NCI-H748 (cell line): Measurements from ENCODE around the gene HTRA3.

Experiments
- DNase-seq: peaks from one replicate; lab custom pipeline; 2025; ENCODE audit not compliant: unreplicated experiment; lab: John Stamatoyannopoulos, UW

HTRA3 gene

DNA sequence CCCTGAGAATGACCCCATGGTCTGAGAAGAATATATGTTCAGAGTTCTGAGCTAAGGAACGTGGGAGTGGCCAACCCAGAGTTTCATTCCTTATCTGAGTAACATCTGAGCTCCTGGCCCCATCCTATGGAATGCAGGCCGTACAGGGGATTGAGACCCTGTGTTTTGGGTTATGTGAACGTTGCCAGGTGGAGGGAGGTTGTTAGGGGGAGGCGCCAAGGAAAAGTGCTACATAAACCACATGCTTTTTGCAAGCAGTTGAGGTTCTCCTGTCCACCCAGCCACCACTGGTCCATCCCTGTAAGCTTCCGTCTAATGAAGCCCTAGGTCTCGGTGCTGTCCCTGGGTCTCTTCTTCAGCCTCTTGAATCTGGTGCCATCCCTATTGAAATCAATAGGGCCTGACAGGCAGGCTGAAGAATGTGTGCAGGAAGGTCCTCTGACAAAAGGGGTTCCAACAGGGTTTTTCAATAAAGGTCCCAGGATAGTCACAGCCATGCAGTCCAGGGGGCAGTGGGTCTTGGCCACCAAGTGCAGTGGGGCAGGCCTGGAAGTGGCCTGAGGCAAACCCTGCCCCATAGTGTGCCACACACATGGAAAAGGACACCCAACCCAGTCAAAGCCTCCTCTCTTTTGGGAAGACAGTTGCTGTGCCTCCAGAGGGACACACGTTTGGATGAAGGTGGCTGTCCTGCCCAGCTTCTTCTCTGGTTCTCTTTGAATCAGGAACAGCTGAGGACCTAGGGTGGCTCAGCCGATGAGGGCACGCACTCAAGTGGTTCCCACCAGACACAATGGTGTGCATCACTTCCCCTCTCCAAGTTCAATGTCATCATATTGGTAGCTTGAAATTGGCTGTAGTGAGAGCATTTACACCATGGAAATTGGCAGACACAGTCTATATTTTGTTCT, 53.5 kb downstream of the HTRA3 start:
- DNase-seq = no peak

DNA sequence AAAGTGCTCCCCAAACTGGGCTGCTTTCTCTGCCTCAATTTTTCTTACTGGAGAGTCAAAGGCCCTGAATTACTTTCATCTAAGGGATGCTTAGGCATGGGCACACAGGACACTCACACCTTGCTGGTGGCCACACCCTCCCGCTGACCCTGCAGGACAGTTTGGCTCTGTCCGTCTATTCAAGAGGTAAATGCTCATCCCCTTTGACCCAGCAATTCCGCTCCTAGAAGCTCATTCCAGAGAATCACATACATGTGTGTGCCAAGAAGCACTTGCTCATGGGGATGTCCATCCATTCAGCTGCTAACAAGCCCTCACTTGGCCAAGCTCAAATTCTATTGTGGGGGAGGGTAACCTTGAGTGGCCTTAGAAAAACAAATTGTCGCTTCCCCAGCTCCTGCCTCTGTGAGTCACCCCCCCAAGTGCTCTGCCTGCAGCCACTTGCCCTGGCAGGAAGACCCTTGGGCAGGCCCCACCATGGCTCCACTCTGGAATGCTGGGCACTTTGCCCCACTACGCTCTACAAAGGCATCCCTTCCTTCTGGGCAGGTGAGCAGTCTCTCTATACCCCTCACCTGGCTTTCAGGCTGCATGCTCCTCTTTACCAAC, 54.5 kb downstream of the HTRA3 start:
- no peak for DNase-seq

DNA sequence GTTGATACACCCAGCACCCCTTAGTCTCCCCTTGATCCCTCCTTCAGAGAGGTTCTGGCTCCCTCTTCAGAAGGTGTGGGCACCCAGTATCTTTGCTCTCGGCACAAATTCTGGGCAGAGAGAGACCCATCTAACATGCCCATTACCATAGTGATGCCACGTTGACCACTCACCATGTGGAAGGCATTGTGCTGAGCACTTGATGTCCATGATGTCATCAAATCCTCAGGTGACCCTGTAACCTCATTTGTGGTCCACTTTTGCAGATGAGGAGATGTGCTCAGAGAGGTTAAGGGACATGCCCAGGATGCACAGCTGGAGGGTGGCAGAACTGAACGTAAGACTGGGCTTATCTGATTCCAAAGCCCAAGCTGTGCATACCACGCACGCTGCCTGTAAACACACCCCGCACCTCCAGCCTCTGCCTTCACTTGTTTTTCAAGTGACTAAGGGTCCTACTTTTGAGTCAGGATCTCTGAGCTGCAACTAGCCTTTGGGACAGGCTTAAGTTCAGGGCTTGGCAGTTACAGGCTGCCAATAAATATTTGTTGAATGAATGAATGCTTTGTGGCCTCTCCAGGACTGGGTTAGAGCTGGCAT, 55.2 kb downstream of the HTRA3 start:
- DNase-seq = no peak

DNA sequence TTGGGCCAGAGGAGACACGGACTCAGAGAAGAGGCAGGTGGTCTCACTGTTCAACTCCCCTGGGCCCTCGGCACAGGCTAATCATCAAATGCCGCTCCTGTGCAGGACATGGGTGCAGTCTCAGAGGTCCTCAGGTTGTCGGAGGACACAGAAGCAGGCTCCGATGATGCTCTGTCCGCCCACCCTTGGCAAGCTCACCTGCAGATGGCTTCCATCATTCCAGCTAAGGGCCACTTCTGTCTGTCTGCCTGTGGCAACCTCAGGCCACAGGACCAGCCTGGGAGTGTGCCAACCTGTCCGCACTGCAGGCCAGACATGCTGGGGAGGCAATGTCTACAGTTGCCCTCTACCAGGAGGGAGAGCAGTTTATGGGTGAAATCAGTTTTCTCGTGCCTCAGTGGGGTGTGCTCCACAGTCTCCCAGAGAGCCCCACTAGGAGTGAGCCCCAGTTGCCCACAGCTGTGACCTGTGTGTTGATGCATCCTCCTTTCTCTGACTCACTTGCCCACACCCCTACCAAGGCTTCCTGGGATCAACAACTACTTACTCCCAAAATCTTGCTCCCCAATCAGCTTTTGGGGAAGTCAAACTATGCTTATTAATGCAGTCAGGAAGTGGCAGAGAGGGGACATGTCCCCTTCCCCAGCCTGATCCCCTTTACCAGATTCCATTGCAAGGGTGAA, 55.9 kb downstream of the HTRA3 start:
- DNase-seq = no peak

DNA sequence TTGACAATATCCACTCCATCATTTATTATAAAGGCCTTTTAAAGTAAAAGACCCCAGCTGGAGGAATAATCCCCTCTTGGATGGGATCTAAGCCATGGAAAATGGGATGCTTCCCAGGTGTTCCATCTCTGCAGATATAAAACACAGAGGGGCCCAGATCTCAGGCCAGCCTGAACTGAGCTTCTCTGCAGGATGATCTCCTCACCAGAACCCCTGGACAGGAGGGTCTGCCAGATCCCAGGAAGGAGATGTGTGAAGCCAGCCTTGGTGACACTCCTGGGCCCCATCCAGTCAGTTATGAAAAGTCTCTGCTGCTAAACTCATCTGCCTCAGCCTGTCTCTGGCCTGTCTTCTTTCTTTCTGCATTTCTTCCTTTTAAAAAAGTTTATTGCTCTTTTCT, 56.7 kb downstream of the HTRA3 start:
- no peak for DNase-seq

DNA sequence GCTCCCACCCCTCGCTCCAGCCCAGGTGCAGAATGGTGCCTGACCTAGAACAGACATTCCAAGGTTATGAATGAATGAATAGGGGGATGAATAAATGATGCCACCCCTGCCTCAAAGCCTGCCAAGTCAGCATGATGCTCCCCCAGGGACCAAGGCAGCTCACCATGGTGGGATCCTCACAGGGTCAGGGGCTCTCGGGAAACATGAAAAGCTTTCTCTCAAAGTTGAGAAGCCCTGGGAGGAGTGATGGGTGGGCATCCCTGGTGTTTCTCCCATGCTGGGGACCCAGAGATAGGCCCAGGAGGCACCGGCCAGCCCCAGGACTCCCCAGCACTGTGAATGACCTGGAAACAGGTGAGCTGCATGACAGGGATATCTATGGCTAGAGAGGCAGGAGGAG, 58.9 kb downstream of the HTRA3 start:
- DNase-seq = no peak

DNA sequence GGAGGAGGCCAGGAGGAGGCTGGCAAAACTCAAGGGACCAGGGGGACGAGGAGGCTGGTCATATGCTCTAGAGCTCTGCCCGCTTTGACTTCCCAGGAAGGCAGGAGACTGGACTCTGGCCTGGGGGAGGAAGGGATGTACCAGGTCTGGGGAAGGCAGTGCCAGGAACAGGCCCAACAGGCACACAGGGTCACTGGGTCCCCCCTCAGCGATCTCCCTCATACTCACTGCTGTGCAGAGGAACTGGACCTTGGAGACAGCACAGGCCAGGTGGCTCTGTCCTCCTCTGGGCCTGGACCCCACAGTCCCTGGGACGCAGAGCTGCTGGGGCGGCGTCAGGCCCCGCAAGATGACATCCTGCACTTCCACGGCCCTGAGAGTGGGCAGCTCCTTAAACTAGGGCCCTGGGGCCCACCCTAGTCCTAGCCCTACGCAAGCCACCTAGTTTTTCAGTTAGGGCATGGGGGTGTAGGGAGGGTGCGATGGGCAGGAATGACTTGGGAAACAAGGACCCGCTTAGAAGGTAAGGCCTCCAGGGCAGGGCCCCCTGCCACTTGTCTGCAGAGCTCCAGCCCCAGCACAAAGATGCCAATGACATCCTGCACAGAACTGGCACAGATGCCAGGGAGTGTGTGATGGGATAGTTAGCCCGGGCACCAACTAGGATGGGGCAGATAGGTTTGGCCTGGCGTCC, 59.5 kb downstream of the HTRA3 start:
- no peak for DNase-seq

DNA sequence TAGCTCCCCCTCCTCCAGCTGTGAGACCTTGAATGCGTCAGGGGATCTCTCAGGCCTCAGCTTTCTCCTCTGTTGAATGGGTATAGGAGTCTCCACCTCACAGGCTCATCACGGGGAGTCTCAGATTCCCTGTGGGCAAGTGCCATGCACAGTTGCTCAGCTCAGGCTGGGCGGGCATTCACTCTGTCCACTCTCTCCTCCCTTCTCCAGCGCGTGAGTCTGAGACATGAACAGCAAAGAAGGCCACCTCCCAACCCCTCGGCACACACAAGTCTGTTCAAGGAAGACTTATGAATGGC, 60.0 kb downstream of the HTRA3 start:
- no peak for DNase-seq

DNA sequence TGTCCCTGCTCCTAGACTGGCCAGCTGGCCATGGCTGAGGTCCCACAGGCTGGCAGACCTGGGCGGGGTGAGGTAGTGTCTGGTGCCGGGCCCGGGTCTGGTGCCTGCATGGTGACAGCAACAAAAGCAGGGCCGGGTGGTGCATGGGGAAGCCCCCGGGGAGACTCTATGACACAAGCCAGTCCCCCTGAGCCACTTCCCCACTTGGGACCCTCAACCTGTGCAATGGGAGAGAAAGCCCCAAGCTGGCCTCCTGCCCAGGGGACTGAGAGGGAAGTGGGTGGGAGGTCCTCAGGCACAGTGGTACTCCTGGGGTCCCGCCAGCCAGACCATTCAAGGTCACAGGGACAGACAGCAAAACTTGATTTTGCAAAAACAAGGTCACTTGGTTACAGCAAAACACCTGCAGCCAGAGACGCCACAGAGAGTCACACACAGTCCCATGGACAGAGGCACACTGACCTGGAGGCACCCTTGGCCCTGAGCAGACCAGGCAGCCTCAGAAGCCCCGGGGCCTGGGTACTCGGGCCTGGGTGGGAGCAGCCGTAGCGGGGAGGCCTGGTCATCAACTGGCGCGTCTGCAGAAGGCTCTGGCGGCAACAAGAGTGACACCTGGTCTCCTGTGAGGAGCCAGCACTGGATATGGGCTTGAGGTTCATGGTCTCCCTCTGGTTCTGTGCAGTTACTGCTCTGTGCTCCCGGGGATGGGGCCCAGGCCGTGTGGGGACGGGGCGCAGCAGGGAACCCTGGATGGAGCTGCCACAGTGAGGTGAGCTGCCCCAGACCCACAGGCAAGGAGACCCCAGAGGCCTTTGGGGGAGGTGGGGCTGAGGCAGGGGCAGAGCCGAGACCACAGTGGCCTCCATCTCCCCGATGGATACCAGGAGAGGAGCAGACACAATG, 60.6 kb downstream of the HTRA3 start:
- no peak for DNase-seq

DNA sequence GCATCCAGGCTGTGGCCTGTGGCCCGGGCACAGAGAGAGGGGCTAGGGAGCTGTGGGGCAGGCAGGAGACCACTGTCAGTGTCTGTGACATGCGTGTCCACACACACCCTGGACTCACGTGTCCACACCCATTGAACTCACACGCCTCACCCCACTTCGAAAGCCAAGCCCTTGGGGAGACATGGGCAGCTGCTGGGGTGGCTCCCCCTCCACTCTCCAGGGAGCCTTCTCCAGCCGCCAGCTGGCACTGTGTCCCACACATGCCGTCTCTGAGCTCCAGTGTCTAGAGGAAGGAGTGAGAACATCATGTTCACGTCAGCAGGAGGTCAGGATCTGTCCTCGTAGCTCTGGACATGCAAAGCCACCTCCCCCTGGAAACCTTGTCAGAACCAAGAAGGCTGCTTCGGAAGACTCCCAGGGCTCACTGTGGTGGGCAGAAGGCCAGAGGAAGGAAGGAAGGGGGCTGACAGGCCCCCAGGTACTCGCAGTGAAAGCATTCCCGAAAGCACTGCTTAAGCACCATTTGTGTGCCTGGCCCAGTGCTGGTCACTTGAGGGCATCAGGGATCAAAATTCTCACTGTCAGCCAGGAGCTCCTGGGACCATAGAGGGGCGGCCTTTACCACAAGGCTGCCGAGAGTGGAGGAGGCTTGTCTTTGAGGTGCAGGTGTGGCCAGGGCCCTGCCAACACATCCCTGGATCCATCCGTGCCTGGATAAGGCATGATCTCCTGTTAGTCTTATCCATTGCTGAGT, 61.4 kb downstream of the HTRA3 start:
- DNase-seq = no peak

DNA sequence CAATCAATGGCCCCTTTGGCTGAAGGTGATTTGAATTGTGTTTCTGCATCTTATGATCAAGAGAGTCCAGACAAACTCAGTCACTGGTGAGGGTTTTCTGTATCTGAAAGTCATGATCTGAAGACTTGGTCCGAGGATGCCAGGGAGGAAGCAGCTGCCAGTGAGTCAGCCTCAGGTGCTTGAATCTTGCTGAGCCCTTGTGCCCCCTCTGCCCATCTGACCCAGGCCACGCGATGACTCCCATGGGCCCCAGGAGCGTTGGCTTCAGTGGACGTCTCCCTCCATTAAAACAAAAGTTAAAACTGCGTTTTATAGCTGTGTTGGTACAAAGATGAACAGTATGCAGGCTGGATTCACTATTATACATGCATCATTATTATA, 62.0 kb downstream of the HTRA3 start:
- DNase-seq = no peak

DNA sequence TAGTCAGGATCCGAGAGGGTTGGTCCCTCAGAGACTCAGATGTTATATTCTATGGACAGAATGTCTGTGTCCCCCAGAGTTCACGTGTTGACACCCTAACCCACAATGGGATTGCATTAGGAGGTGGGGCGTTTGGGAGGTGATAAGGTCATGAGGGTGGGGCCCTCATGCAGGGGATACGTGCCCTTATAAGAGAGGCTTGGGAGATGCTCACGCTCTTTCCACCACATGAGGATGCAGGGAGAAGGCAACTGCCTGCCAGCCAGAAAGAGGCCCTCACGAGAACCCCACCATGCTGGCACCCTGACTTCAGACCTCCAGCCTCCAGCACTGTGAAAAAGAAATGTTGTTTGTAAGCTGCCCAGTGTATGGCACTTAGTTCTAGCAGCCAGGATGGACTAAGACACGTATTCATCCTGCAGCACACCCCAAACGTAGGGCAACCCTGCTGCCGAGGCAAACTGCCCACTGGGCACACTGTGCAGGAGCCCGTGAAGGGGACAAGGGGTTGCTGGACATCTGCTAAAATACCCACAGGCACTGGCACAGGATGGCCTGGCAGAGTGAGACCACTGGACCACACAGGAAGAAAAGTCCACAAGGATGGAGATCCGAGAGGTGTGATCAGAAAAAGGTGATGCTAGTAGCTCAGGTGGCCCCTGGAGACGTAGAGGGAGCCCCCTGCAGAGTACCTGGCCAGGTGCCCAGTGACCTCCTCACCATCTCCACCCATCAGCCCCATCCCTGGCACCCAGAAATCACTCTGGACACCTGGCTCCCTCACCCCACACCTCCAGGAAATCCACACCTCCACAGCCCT, 62.7 kb downstream of the HTRA3 start:
- DNase-seq = no peak

DNA sequence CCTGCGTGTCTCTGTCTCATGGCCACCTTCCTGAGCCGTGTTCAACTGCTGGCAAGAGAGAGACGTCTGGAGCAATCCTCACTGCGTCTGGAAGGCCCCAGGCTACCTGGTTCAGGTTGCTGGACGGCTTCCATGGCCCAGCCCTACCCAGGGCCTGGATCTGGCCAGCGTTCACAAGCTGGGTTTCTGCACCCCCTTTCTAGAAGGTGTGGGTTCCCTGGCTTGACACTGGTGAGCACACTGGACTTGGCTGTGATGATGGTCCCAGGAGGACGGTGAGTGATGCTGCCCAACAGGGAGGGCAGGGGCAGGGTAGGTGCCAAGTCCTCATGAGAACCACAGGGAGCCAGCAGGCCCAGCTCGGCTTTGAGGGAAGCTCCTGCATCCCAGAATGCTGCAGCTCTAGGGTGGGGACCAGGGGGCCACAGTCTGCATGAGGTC, 63.4 kb downstream of the HTRA3 start:
- no peak for DNase-seq

DNA sequence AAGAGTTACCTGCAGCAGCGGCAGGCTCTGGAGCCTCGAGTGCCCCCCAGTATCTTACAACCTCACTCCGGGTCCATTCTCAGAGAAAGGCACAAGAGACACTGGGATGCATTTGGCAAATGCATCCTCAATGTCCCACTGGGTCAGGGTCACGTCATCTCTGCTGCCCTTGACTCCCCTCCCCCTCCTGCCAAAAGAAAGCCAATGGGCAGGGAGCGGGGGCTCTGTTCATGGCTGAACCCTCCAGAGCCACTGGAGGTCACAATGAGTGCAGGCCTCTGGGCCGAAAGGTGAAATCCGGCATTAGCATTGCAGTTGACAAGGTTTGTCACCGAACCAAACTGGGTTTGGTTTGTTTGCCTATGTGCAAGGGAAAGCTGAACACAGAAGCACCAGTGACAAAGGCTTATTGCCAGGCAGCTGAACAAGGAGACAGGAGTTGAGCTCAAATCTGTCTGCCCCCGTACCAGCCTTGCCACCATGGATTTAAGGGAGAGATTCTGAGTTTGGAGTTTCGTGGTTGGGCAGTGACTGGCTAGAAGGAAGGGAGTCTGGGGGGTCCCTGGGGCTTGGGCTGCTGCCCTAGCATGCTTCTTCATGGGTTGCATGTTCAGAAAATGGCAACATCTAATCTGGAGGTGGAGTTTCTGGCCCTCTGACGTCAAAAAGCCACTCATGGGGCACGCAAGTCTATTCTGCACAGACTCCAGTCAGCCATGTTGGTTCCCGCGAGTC, 64.3 kb downstream of the HTRA3 start:
- DNase-seq = no peak

DNA sequence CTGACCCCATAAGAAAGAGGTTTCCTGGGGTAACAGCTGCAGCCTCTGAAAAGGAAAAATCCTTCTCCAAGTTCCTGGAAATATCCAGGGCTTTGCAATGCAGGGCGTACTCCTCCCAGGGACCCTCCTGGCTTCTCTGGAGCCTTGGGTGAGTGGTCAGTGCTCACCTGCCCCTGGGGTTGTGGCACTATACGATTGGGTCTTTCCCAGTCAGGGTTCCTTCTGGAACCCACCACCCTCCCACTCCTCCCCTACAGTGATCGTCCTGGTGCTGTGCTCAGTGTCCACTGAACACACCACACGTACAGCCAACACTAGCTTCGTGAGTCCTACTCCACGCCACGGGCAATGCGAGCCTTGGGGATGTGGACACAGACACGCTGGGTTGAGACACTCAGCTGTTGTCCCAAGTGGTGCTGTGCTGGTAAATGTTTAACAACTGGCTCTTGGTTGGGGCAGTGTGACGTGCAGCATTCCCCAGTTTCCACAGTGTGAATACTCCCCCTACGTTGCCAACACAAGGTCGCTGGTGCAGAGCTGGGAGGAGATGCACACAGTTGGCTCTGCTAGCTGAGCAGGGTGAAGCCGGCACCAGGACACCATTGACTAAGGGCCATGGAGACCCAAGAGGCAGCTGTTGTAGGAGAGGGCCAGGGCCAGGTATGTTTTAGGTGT, 65.4 kb downstream of the HTRA3 start:
- DNase-seq = no peak

DNA sequence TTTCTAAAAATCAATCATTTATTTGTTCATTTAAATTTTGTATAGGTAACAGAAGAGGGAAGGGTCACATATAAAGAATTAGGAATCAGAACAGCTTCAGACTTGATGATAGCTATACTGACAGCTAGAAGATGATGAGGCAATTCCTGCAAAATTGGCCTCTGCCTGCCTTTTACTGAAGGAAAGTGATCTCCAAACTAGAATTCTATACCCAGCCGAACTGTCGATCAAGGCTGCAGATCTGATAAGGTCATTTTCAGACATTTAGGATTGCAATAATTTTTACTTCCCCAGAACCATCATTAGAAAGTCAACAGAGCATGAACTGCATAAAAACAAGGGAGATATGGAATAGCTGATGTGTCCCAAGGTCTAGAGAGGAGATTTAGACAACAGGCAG, 66.3 kb downstream of the HTRA3 start:
- no peak for DNase-seq

DNA sequence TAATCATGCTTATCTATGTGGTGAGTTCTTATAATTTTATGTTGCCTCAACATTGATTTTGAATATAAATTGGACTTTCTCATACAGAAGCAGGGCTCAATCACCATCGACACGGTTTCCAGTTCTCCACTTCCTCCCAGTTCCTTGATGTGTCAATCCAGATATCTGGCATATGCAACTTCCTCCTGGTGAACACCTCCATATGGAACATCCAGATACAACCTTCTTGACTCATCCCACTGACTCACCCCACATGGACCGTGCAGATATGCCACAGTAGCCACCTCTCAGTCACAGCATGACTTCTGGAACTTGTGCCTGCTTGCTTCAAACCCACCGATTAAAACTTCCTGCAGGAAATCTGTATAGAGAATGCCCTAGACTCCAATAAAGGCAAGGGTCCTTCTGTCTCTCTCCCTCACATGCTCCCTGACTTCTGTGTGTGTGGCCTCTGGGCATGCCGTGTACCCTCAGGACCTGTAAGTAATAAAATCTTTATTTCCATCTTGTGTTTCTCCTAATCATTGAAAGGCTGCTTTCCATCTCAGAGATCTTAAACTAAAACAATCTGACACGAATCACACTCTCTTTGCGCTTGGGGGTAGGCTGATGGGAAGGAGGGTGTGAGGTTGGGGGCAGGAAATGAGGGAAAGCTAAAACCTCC, 67.0 kb downstream of the HTRA3 start:
- no peak for DNase-seq
